HG03139 (cell line): ENCODE measurements around the gene CRB3.

Experiments used
- ATAC-seq: cut with Tn5 transposase; IDR thresholded peaks from one replicate; pipeline ENCODE4 v1.9.1; 2021; ENCODE audit not compliant: unreplicated experiment

Gene CRB3

GRCh38 chr19:6465663-6466062 is 1.6 kb downstream of the CRB3 start:
- ATAC-seq = no peak

GRCh38 chr19:6466526-6467248 is 2.6 kb downstream of the CRB3 start:
- ATAC-seq = no peak

GRCh38 chr19:6467384-6467783 is 3.3 kb downstream of the CRB3 start:
- no peak for ATAC-seq

GRCh38 chr19:6470173-6470572 is 6.1 kb downstream of the CRB3 start:
- no peak for ATAC-seq

GRCh38 chr19:6471076-6471475 is 7.0 kb downstream of the CRB3 start:
- ATAC-seq = no peak

GRCh38 chr19:6472713-6473112 is 8.6 kb downstream of the CRB3 start:
- ATAC-seq = no peak

GRCh38 chr19:6473647-6474046 is 9.6 kb downstream of the CRB3 start:
- no peak for ATAC-seq

GRCh38 chr19:6475321-6476108 is 11.4 kb downstream of the CRB3 start:
- no peak for ATAC-seq

GRCh38 chr19:6476155-6476895 is 12.3 kb downstream of the CRB3 start:
- no peak for ATAC-seq

- ATAC-seq = no peak
Observed at GRCh38 chr19:6476896-6477431, 12.9 kb downstream of the CRB3 start.

GRCh38 chr19:6478815-6479214 is 14.7 kb downstream of the CRB3 start:
- ATAC-seq = no peak

- no peak for ATAC-seq
Observed at GRCh38 chr19:6479836-6480398, 15.8 kb downstream of the CRB3 start.

GRCh38 chr19:6480848-6481415 is 16.9 kb downstream of the CRB3 start:
- ATAC-seq = no peak

- ATAC-seq = peak; percentile 67
Observed at GRCh38 chr19:6481541-6482342, 17.7 kb downstream of the CRB3 start, which contains the start of gene DENND1C. Gene DENND1C, minus strand, starts transcription at chr19:6481787. Its CDS starts 92 bp downstream, at chr19:6481695.

- no peak for ATAC-seq
Observed at GRCh38 chr19:6482343-6482686, 18.2 kb downstream of the CRB3 start.

GRCh38 chr19:6483235-6483634 is 19.2 kb downstream of the CRB3 start:
- no peak for ATAC-seq

- ATAC-seq = no peak
Observed at GRCh38 chr19:6484230-6484629, 20.2 kb downstream of the CRB3 start.

GRCh38 chr19:6484831-6485230 is 20.8 kb downstream of the CRB3 start:
- no peak for ATAC-seq

GRCh38 chr19:6489278-6490061 is 25.4 kb downstream of the CRB3 start:
- no peak for ATAC-seq
